Hematopoietic multipotent progenitor cell treated with erythropoietin and hydrocortisone succinate and interleukin-3 and kit ligand, for 4 days (in vitro differentiated cells): ENCODE measurements around the gene THSD4.

ENCODE experiments used
- DNase-seq: peaks from one replicate; pipeline ENCODE4 v3.0.0-alpha.2; 2015

The THSD4 gene

GRCh38 chr15:71807125-71807629, 691.9 kb downstream of the THSD4 start:
- no peak for DNase-seq

- DNase-seq = no peak
These were observed 692.4 kb downstream of the THSD4 start for GRCh38 chr15:71807691-71808091.

GRCh38 chr15:71808311-71809020, 693.2 kb downstream of the THSD4 start:
- DNase-seq = no peak

- DNase-seq = no peak
These were observed 694.1 kb downstream of the THSD4 start for GRCh38 chr15:71809346-71809745.

DNA sequence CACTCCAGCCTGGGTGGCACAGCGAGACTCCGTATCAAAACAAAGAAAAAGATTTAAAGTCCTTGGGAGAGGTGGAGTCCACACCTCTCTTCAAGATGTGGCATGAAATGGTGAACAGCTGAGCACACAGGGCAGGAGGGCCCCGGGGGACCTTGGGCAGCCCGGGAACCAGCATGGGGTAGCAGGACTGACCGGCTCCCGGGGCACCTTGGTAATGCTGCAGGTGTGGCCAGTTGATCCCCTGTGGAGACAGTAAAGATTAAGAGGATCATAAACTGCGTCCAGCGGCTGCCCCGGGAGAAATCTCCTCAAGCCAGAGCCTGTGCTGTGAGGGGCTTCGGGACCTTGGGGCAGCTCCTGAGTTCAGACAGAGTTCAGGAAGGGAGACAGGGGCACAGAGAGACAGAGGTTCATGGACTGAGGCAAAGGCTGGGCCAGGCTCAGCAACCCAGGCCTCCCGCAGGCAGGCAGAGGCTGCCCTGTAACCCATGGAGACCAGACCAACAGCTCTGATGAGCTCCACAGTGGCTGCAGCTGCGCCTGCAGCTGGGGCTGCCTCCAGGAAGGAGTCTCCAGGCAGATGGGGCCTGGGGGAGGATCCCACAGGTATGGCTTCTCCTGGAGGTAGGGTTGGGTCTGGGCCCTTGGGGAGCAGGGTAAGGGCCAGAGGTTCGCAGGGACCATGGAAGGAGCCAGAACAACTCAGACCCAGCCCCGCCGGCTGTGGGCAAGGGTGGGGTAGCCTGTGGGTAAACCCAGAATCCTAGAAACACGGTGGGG, 695.2 kb downstream of the THSD4 start, which contains the start of gene NR2E3:
TSS of gene NR2E3 (plus strand) at position 299 of the 780 bp plus-strand sequence. CDS start at position 489, 190 bp downstream.
- no peak for DNase-seq

- DNase-seq = no peak
These were observed 695.9 kb downstream of the THSD4 start for GRCh38 chr15:71811036-71811736.

DNA sequence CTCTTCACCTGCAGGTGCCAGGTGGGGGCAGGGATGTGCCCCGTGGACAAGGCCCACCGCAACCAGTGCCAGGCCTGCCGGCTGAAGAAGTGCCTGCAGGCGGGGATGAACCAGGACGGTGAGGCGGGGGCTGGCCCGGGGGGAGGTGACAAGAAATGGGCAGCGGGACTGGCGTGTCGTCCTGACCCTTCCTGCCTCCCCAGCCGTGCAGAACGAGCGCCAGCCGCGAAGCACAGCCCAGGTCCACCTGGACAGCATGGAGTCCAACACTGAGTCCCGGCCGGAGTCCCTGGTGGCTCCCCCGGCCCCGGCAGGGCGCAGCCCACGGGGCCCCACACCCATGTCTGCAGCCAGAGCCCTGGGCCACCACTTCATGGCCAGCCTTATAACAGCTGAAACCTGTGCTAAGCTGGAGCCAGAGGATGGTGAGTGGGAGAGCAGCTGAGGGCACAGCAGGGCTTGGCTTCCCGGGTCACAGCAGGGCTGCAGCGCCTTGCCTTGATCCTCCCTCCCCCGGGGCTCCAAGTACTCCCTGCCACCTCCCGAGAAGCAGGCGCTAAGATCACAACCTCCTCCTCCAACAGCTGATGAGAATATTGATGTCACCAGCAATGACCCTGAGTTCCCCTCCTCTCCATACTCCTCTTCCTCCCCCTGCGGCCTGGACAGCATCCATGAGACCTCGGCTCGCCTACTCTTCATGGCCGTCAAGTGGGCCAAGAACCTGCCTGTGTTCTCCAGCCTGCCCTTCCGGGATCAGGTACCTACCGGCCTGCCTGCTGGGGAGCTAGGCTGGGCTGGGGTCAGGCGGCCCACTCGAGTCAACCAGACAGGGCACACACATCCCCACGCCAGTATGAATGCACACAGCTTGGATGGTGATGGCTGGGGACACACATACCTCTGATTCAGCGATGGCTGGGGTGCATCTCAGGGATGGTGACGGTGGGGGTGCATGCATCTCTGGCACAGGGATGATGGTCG, 696.8 kb downstream of the THSD4 start:
- DNase-seq = no peak

- no peak for DNase-seq
These were observed 697.9 kb downstream of the THSD4 start for GRCh38 chr15:71812966-71813722.

GRCh38 chr15:71813723-71814470, 698.6 kb downstream of the THSD4 start:
- DNase-seq = no peak

GRCh38 chr15:71815301-71815700, 700.0 kb downstream of the THSD4 start:
- DNase-seq = no peak

GRCh38 chr15:71817351-71817750, 702.1 kb downstream of the THSD4 start:
- DNase-seq = no peak

DNA sequence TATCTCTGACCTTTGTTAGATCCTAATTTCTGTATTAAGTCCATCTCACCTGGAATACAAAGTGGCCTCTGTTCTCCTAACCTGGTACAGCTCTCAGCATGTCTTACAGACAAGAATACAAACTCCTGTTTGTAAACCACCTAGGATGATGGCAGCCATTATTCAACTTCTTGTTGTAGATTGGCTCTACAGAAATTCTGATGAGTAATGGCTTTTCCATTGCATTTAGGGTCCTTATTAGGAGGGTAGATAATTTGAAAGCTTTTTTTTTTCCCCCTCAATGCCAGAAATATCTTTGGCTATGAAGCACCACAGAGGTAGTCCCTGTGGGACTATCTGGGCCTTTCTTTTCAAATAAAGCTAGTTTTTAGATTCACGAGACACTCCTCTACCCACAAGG, 704.9 kb downstream of the THSD4 start:
- no peak for DNase-seq

DNA sequence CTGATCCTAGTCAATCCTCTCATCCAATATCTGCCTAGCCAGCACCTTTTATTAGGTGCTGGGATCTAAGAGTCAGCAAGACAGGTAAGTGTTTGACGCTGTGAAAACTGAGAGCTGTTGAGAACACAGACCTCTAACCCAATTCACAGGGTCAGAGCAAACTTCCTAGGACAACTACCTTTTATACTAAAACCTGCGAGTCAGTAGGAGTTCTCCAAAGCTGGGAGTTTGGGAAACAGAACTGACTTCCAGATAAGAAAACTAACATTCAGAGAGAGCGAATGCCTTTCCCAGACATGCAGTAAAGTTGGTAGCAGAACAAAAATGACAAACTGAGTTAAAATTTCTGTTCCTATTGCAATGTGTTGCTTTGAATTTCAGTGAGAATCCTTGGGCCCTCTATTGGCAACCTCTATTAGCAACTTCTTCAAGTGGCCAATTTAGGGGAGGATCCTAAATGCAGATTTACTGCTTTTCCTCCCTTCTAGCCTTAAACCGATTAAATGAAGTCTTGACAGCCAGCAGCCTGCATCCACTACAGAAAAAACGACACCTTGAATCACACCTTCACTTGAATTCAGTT, 706.4 kb downstream of the THSD4 start:
- DNase-seq = no peak

- DNase-seq = no peak
These were observed 707.8 kb downstream of the THSD4 start for GRCh38 chr15:71822890-71823630.

- DNase-seq = no peak
These were observed 708.5 kb downstream of the THSD4 start for GRCh38 chr15:71823801-71824200.

- no peak for DNase-seq
These were observed 709.9 kb downstream of the THSD4 start for GRCh38 chr15:71825021-71825730.

DNA sequence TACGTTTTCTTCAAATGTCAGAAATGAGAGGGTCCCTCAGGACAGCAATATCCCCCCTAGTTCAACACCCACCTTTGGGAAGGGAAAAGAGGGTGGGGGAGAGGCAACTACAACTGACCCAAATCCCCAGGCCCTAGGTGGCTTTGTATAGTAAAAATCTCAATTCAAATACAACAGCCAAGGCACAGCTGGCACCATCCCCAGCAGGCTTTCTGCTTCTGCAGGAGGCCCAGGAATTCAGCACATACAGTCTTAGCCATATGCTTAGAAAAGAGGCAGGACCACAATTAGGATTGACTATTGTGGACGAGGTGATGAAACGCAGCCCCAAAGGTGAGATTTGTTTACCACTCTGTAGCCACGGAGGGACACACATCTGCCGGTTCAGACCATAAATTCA, 710.9 kb downstream of the THSD4 start:
- no peak for DNase-seq

GRCh38 chr15:71830981-71831380, 715.7 kb downstream of the THSD4 start:
- DNase-seq = no peak
